Activated CD4-positive, alpha-beta memory T cell treated with anti-CD3 and anti-CD28 coated beads for 36 hours (primary cell): ENCODE measurements around the gene NOTO. TPM values are rescaled to one million over a fixed set of nuclear protein-coding genes. Genes with fewer than 3 reads are reported as not detected.
"Not testable (repeated sequence)": the region's sequence is repeated elsewhere in the genome, so short reads cannot be mapped to it uniquely, and the experiment has no call there.

ENCODE experiments used
- CTCF ChIA-PET: fragments of 350-600 bp; sonication (Branson Sonifier 250); formaldehyde crosslinking; loops from one replicate; lab custom pipeline; 2021; ENCODE audit warnings: antibody characterized with exemption, inconsistent platforms; lab: Charles Lee
- POLR2A ChIA-PET: fragments of 350-600 bp; sonication (Branson Sonifier 250); formaldehyde crosslinking; loops from one replicate; lab custom pipeline; 2021; ENCODE audit warnings: antibody characterized with exemption; lab: Charles Lee
- DNase-seq: peaks from one replicate; pipeline ENCODE4 v3.0.0-alpha.2; 2020
- H3K27ac Mint-ChIP-seq: one replicate; pipeline ENCODE4 v1.8.0; 2021; ENCODE audit warnings: mixed read lengths
- H3K27me3 Mint-ChIP-seq: one replicate; pipeline ENCODE4 v1.8.0; 2021; ENCODE audit warnings: mixed read lengths
- H3K36me3 Mint-ChIP-seq: one replicate; pipeline ENCODE4 v1.8.0; 2021; ENCODE audit warnings: mixed read lengths
- H3K4me1 Mint-ChIP-seq: one replicate; pipeline ENCODE4 v1.8.0; 2021; ENCODE audit warnings: low read depth, mixed read lengths
- H3K4me3 Mint-ChIP-seq: one replicate; pipeline ENCODE4 v1.8.0; 2021; ENCODE audit warnings: mild to moderate bottlenecking, mixed read lengths
- H3K9me3 Mint-ChIP-seq: one replicate; pipeline ENCODE4 v1.8.0; 2021; ENCODE audit warnings: mixed read lengths
- intact Hi-C: fragments of 100-400 bp; cut with micrococcal nuclease; formaldehyde crosslinking; loops from one replicate; pipeline ENCODE4 v1.15.1; 2023
- total RNA-seq, 2 experiments: library from RNA; stranded (reverse); gene quantifications; one replicate each; pipeline ENCODE4 v1.2.3, GENCODE V29; 2021

Gene NOTO
- not detected for total RNA-seq

- H3K27me3 Mint-ChIP-seq: peaks cover 42% of the 10 kb centered on the region
- POLR2A ChIA-PET: no interaction called here
- intact Hi-C loops: no loop called here
- no peak for DNase-seq
- CTCF ChIA-PET: interaction anchor here (1.3 to 2.0 kb wide), 4 partner anchors 10 to 25 kb away, joined by 5 to 8 read pairs (median 6); no protein-coding TSS in a partner anchor
- H3K27ac Mint-ChIP-seq: no peak within 1 kb of the TSS
- H3K36me3 Mint-ChIP-seq: no peaks in the 10 kb centered on the region
- H3K4me3 Mint-ChIP-seq: no peak within 1 kb of the TSS
- peaks cover 7% of the 10 kb centered on the region for H3K4me1 Mint-ChIP-seq
- H3K9me3 Mint-ChIP-seq: no peaks in the 10 kb centered on the region
Observed at GRCh38 chr2:73202156-73203054, at the start of gene NOTO. NOTO (plus strand) TSS chr2:73202574; CDS start chr2:73202667, 93 bp downstream.

GRCh38 chr2:73156539-73157124 lies 45.7 kb upstream of the NOTO start:
- Mint-ChIP-seq H3K4me1 (no peaks in the 10 kb centered on the region), H3K36me3 (no peaks in the 10 kb centered on the region), H3K9me3 (no peaks in the 10 kb centered on the region), H3K4me3 (no peak overlapping the region), H3K27me3 (peaks cover 27% of the 10 kb centered on the region), H3K27ac (no peak overlapping the region)
- ChIA-PET CTCF (interaction anchor here (0.6 to 3.8 kb wide), 13 partner anchors 17 to 263 kb away, joined by 3 to 69 read pairs (median 3); no protein-coding TSS in a partner anchor), POLR2A (no interaction called here)
- intact Hi-C loops: no loop called here
- peak; percentile 59 for DNase-seq

- POLR2A ChIA-PET: no interaction called here
- peaks cover 11% of the 10 kb centered on the region for H3K27me3 Mint-ChIP-seq
- H3K9me3 Mint-ChIP-seq: no peaks in the 10 kb centered on the region
- H3K4me3 Mint-ChIP-seq: no peak overlapping the region
- H3K27ac Mint-ChIP-seq: no peak overlapping the region
- DNase-seq: no peak
- peaks cover 2% of the 10 kb centered on the region for H3K4me1 Mint-ChIP-seq
- CTCF ChIA-PET: interaction anchor here (0.5 to 4.8 kb wide), 6 partner anchors 14 to 159 kb away, joined by 3 to 44 read pairs (median 6); no protein-coding TSS in a partner anchor
- intact Hi-C loops: loop anchor here (1.0 kb wide), 4 partner anchors 14 to 271 kb away; no protein-coding TSS in a partner anchor
- H3K36me3 Mint-ChIP-seq: no peaks in the 10 kb centered on the region
Observed at GRCh38 chr2:73162856-73163391, 39.5 kb upstream of the NOTO start.

DNA sequence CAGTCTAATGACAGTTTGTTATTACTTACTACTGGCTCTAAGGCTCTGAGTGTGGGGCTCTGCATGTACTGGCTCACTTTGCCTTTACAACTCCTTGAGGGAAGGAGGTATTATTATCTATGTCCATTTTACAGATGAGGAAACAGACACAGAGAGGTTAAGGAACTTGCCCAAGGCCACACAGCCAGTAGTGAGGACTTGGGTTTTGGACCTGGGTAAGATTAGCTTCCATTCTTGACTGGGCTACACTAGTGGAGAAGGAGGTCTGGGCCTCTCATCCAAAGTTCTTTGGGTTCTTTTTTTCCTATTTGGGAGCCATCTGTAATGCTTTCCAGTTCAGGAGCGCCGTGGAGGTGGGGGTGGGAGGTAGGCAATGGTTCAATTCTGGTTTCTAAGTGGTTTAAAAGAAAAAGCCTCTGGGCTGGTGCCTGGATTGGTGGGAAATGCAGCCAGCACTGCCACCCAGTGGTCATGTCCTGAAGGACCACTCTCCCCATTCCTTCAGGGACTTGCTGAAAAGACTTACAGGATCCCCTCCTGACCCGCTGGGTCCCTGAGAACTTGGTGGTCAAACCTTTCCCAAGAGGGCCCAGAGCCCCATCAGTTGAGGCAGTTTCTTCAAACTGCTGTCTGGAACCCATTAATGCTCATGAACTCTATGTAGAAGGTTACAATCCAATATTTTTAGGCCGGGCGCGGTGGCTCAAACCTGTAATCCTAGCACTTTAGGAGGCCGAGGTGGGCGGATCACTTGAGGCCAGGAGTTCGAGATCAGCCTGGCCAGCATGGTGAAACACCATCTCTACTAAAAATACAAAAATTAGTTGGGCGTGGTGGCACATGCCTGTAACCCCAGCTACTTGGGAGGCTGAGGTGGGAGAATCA lies 38.6 kb upstream of the NOTO start:
- H3K4me3 Mint-ChIP-seq: no peak overlapping the region
- no peaks in the 10 kb centered on the region for H3K36me3 Mint-ChIP-seq
- no peak overlapping the region for H3K27ac Mint-ChIP-seq
- H3K27me3 Mint-ChIP-seq: peaks cover 7% of the 10 kb centered on the region
- ChIA-PET POLR2A (no interaction called here), CTCF (interaction anchor here (0.5 to 4.8 kb wide), 11 partner anchors 13 to 272 kb away, joined by 3 to 44 read pairs (median 4); no protein-coding TSS in a partner anchor)
- intact Hi-C loops: loop anchor here (1.0 kb wide), 4 partner anchors 14 to 271 kb away; no protein-coding TSS in a partner anchor
- H3K9me3 Mint-ChIP-seq: no peaks in the 10 kb centered on the region
- DNase-seq: peak; percentile 81
- peaks cover 2% of the 10 kb centered on the region for H3K4me1 Mint-ChIP-seq

DNA sequence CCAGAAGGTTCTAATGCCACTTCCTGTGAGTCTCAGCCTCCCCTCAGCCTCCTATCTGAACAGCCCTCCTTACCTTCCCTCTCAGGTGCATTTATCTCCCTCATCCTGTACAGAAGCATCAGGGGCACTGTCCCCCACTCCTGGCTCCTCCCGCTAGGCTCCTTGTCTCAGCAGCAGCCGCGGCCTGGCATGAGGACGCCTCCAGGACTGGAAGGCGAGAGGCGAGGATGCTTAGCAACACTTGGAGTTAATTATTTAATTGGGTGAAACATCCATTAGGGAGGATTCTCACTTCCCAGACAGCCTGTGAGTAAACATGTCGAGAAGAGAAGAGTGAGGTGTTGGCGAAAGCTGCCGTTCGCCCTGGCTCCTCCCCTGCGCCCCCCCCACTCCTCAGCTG lies 36.4 kb upstream of the NOTO start:
- intact Hi-C loops, H3K36me3 Mint-ChIP-seq, H3K27me3 Mint-ChIP-seq, CTCF ChIA-PET, H3K27ac Mint-ChIP-seq, H3K9me3 Mint-ChIP-seq, H3K4me3 Mint-ChIP-seq, DNase-seq, POLR2A ChIA-PET, H3K4me1 Mint-ChIP-seq: not testable (repeated sequence)

GRCh38 chr2:73166813-73167212 lies 35.6 kb upstream of the NOTO start:
- DNase-seq, H3K4me3 Mint-ChIP-seq, H3K36me3 Mint-ChIP-seq, intact Hi-C loops, H3K27ac Mint-ChIP-seq, POLR2A ChIA-PET, H3K27me3 Mint-ChIP-seq, H3K9me3 Mint-ChIP-seq, H3K4me1 Mint-ChIP-seq, CTCF ChIA-PET: not testable (repeated sequence)

GRCh38 chr2:73168348-73168747 lies 34.0 kb upstream of the NOTO start:
- H3K27ac Mint-ChIP-seq, H3K4me1 Mint-ChIP-seq, POLR2A ChIA-PET, H3K36me3 Mint-ChIP-seq, intact Hi-C loops, CTCF ChIA-PET, H3K4me3 Mint-ChIP-seq, H3K27me3 Mint-ChIP-seq, DNase-seq, H3K9me3 Mint-ChIP-seq: not testable (repeated sequence)

- H3K4me3 Mint-ChIP-seq, H3K9me3 Mint-ChIP-seq, H3K27me3 Mint-ChIP-seq, DNase-seq, intact Hi-C loops, H3K27ac Mint-ChIP-seq, H3K36me3 Mint-ChIP-seq, POLR2A ChIA-PET, CTCF ChIA-PET: not testable (repeated sequence)
- peaks cover 11% of the 10 kb centered on the region for H3K4me1 Mint-ChIP-seq
Observed at GRCh38 chr2:73170341-73170740, 32.0 kb upstream of the NOTO start.

DNA sequence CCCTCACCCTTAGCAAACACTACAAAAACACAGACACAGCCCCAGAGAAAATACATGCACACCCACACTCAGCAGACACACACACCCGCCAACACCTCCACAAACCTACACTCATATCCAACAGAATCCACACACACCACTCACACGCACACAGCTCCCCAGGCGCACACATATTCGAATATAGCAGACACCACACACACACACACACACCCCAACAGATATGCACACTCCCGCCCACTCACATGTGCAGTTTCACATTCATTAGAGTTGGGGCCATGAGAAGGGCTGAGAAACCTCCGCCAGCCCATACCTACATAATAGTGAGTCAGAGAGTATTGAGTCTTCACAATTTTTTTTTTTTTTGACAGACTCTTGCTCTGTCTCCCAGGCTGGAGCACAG lies 29.4 kb upstream of the NOTO start:
- peak; percentile 79 for DNase-seq
- ChIA-PET CTCF (interaction anchor here (2.5 to 6.4 kb wide), 2 partner anchors 37 to 87 kb away, joined by 11 to 158 read pairs; partner anchors contain the start of gene SMYD5), POLR2A (no interaction called here)

GRCh38 chr2:73173781-73174180 lies 28.6 kb upstream of the NOTO start:
- Mint-ChIP-seq H3K27ac (no peak overlapping the region), H3K4me3 (no peak overlapping the region), H3K4me1 (peaks cover 26% of the 10 kb centered on the region), H3K27me3 (peaks cover 21% of the 10 kb centered on the region), H3K9me3 (no peaks in the 10 kb centered on the region), H3K36me3 (no peaks in the 10 kb centered on the region)
- CTCF ChIA-PET: interaction anchor here (0.9 to 6.4 kb wide), 3 partner anchors 36 to 182 kb away, joined by 3 to 158 read pairs (median 11); partner anchors contain the start of gene SMYD5
- POLR2A ChIA-PET: no interaction called here
- intact Hi-C loops: loop anchor here (1.0 kb wide), 1 partner anchor 102 kb away; the partner anchor contains the start of gene SFXN5
- DNase-seq: no peak

More for the DNA sequence above, 29.4 kb upstream of the NOTO start:
- H3K4me3 Mint-ChIP-seq: no peak overlapping the region
- intact Hi-C loops: loop anchor here (1.0 kb wide), 1 partner anchor 102 kb away; the partner anchor contains the start of gene SFXN5
- no peaks in the 10 kb centered on the region for H3K36me3 Mint-ChIP-seq
- peaks cover 26% of the 10 kb centered on the region for H3K4me1 Mint-ChIP-seq
- peaks cover 17% of the 10 kb centered on the region for H3K27me3 Mint-ChIP-seq
- no peak overlapping the region for H3K27ac Mint-ChIP-seq
- no peaks in the 10 kb centered on the region for H3K9me3 Mint-ChIP-seq

- Mint-ChIP-seq H3K27me3 (peaks cover 21% of the 10 kb centered on the region), H3K4me1 (peaks cover 26% of the 10 kb centered on the region), H3K4me3 (no peak overlapping the region), H3K27ac (no peak overlapping the region), H3K9me3 (no peaks in the 10 kb centered on the region), H3K36me3 (no peaks in the 10 kb centered on the region)
- POLR2A ChIA-PET: no interaction called here
- intact Hi-C loops: no loop called here
- no peak for DNase-seq
- CTCF ChIA-PET: interaction anchor here (0.9 to 6.4 kb wide), 7 partner anchors 17 to 183 kb away, joined by 3 to 158 read pairs (median 3); partner anchors contain the start of gene SMYD5
Observed at GRCh38 chr2:73174244-73174643, 28.1 kb upstream of the NOTO start.
